ENCODE measurements around the gene KAZN.
A peak's percentile ranks its signal among the peaks of the same experiment; 100 is the strongest.

Gene KAZN

DNA sequence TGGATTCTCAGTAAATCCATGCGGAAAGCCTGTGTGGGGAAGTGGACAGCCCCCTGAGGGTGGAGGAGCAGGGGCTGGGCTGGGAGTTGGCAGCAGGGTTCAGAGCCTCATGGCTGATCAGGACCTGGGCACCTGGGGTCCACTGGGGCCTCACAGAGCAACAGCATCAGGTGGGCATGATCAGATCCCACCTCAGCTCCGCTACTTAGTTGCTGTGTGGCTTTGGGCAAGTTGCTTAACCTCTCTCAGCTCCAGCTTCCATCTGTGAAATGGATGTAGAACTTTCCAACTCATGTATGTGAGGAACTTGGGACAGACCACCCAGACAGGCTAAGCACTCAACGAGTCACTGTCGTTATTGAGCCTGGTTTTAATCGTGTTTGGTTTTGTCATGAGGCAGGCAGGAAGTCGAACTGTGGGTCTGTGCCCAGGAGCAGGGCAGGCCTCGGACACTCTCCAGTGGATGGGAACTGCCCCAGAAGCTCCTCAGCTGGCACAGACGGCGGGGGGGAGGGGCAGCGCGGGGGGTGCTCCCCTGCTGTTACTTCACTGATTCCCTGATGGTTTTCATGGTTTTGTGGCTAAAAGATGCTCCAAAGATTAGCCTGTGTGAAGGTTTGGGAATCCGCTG is 399.3 kb downstream of the KAZN start:
- Histone ChIP-seq H2AFZ (ENCODE audit: insufficient read depth, low read length, poor library complexity) (no peak overlapping the region), H3K36me3 (ENCODE audit: control insufficient read depth in 1 of 2, insufficient read depth in 2 of 2, low read length in 2 of 2) (peaks cover 2 to 3% of the 10 kb centered on the region in 2 experiments), H3K14ac (ENCODE audit: low read length) (peak overlapping the region; percentile 31), H2BK12ac (ENCODE audit: low read length) (peak overlapping the region; percentile 39), H3K9me3 (ENCODE audit: insufficient read depth, low read depth, low read length) (no peaks in the 10 kb centered on the region), H2BK120ac (ENCODE audit: insufficient read depth, low read length, poor library complexity) (peak overlapping the region; percentile 52), H3K4me3 (ENCODE audit: low read depth, low read length) (no peak overlapping the region), H4K91ac (ENCODE audit: low read depth, low read length) (peak overlapping the region; percentile 70), H2AK5ac (ENCODE audit: low read length) (peak overlapping the region; percentile 26), H3K9ac (ENCODE audit: low read length) (no peak overlapping the region), H3K4me2 (ENCODE audit: low read length) (no peak overlapping the region), H4K12ac (ENCODE audit: low read depth, low read length) (no peak overlapping the region), H2BK5ac (ENCODE audit: low read depth, low read length, poor library complexity) (peak overlapping the region; percentile 10), H3K4ac (ENCODE audit: low read depth, low read length) (peak overlapping the region; percentile 5), H3K4me1 (ENCODE audit: control insufficient read depth in 1 of 2, insufficient read depth in 2 of 2, low read length in 2 of 2) (peaks cover 21 to 29% of the 10 kb centered on the region in 2 experiments), H3K79me1 (ENCODE audit: low read length) (peaks cover 26% of the 10 kb centered on the region), H3K23ac (ENCODE audit: low read length) (no peak overlapping the region), H3K18ac (ENCODE audit: low read length) (peak overlapping the region; percentile 70), H4K8ac (ENCODE audit: low read depth, low read length) (peak overlapping the region; percentile 66), H3K79me2 (ENCODE audit: control insufficient read depth, insufficient read depth, low read length, poor library complexity) (peaks cover 2% of the 10 kb centered on the region), H3K27ac (ENCODE audit: low read depth, low read length) (no peak overlapping the region), H3K27me3 (ENCODE audit: insufficient read depth, low read length) (no peaks in the 10 kb centered on the region)
- no peak for DNase-seq
- no CpG with 5 or more reads among the region's 12 CpGs for WGBS (ENCODE audit: extremely low coverage, insufficient coverage, insufficient read length)

DNA sequence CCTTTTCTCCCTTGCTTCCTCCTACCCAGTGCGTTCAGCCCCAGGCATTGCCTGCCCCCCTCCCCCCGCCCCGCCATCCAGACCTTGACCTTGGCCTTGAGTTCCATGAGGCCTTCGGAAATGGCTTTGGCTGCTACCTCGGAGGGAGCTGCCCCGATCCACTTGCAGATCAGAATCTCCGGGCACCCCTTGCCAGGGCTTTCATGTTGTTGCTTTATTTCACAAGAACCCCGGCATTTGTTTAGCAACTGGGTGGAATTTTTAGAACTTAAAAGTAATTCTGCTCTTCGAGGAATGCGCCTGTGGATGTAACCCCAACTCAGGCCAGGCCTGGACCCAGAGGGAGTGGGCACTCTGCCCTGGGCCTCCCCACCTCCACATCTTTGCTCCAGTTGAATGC is 401.0 kb downstream of the KAZN start:
- Histone ChIP-seq H2BK12ac (ENCODE audit: low read length) (no peak overlapping the region), H4K8ac (ENCODE audit: low read depth, low read length) (no peak overlapping the region), H3K27me3 (ENCODE audit: insufficient read depth, low read length) (no peaks in the 10 kb centered on the region), H4K12ac (ENCODE audit: low read depth, low read length) (no peak overlapping the region), H3K18ac (ENCODE audit: low read length) (no peak overlapping the region), H3K9ac (ENCODE audit: low read length) (no peak overlapping the region), H3K9me3 (ENCODE audit: insufficient read depth, low read depth, low read length) (no peaks in the 10 kb centered on the region), H3K14ac (ENCODE audit: low read length) (no peak overlapping the region), H2AFZ (ENCODE audit: insufficient read depth, low read length, poor library complexity) (no peak overlapping the region), H3K4me2 (ENCODE audit: low read length) (no peak overlapping the region), H3K4ac (ENCODE audit: low read depth, low read length) (no peak overlapping the region), H4K91ac (ENCODE audit: low read depth, low read length) (no peak overlapping the region), H3K79me2 (ENCODE audit: control insufficient read depth, insufficient read depth, low read length, poor library complexity) (peaks cover 2% of the 10 kb centered on the region), H3K23ac (ENCODE audit: low read length) (no peak overlapping the region), H2BK5ac (ENCODE audit: low read depth, low read length, poor library complexity) (no peak overlapping the region), H3K27ac (ENCODE audit: low read depth, low read length) (no peak overlapping the region), H3K4me1 (ENCODE audit: control insufficient read depth in 1 of 2, insufficient read depth in 2 of 2, low read length in 2 of 2) (peaks cover 21 to 29% of the 10 kb centered on the region in 2 experiments), H2AK5ac (ENCODE audit: low read length) (no peak overlapping the region), H3K36me3 (ENCODE audit: control insufficient read depth in 1 of 2, insufficient read depth in 2 of 2, low read length in 2 of 2) (peaks cover 2 to 3% of the 10 kb centered on the region in 2 experiments), H3K4me3 (ENCODE audit: low read depth, low read length) (no peak overlapping the region), H3K79me1 (ENCODE audit: low read length) (peaks cover 26% of the 10 kb centered on the region), H2BK120ac (ENCODE audit: insufficient read depth, low read length, poor library complexity) (no peak overlapping the region)
- no CpG with 5 or more reads among the region's 10 CpGs for WGBS (ENCODE audit: extremely low coverage, insufficient coverage, insufficient read length)
- DNase-seq, result no peak

DNA sequence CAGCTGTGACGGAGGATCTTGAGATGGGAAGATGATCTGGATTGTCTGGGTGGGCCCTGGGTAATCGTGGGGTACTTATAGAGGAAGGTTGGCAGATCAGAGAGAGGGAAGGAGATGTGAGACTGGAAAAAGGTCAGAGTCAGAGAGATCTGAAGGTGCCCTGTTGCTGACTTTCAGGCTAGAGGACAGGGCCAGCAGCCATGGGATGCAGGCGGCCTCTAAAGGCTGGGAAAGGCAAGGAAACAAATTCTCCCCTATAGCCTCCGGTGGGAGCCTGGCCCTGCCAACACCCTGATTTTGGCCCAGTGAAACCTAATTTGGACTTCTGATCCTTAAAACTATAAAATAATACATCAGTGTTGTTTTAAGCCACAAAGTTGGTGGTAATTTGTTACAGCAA is 401.5 kb downstream of the KAZN start:
- Histone ChIP-seq H2BK5ac (ENCODE audit: low read depth, low read length, poor library complexity) (no peak overlapping the region), H3K4me3 (ENCODE audit: low read depth, low read length) (no peak overlapping the region), H2AFZ (ENCODE audit: insufficient read depth, low read length, poor library complexity) (no peak overlapping the region), H4K91ac (ENCODE audit: low read depth, low read length) (no peak overlapping the region), H4K12ac (ENCODE audit: low read depth, low read length) (no peak overlapping the region), H2BK120ac (ENCODE audit: insufficient read depth, low read length, poor library complexity) (no peak overlapping the region), H3K27me3 (ENCODE audit: insufficient read depth, low read length) (no peaks in the 10 kb centered on the region), H3K79me2 (ENCODE audit: control insufficient read depth, insufficient read depth, low read length, poor library complexity) (peaks cover 2% of the 10 kb centered on the region), H3K23ac (ENCODE audit: low read length) (no peak overlapping the region), H3K14ac (ENCODE audit: low read length) (no peak overlapping the region), H3K4me1 (ENCODE audit: control insufficient read depth in 1 of 2, insufficient read depth in 2 of 2, low read length in 2 of 2) (peaks cover 20 to 26% of the 10 kb centered on the region in 2 experiments), H3K18ac (ENCODE audit: low read length) (no peak overlapping the region), H3K4me2 (ENCODE audit: low read length) (no peak overlapping the region), H3K36me3 (ENCODE audit: control insufficient read depth in 1 of 2, insufficient read depth in 2 of 2, low read length in 2 of 2) (peaks cover 2 to 3% of the 10 kb centered on the region in 2 experiments), H4K8ac (ENCODE audit: low read depth, low read length) (no peak overlapping the region), H2AK5ac (ENCODE audit: low read length) (no peak overlapping the region), H3K79me1 (ENCODE audit: low read length) (peaks cover 23% of the 10 kb centered on the region), H3K4ac (ENCODE audit: low read depth, low read length) (no peak overlapping the region), H2BK12ac (ENCODE audit: low read length) (no peak overlapping the region), H3K9me3 (ENCODE audit: insufficient read depth, low read depth, low read length) (no peaks in the 10 kb centered on the region), H3K9ac (ENCODE audit: low read length) (no peak overlapping the region), H3K27ac (ENCODE audit: low read depth, low read length) (no peak overlapping the region)
- DNase-seq, result no peak
- WGBS (ENCODE audit: extremely low coverage, insufficient coverage, insufficient read length), result no CpG with 5 or more reads among the region's 4 CpGs

DNA sequence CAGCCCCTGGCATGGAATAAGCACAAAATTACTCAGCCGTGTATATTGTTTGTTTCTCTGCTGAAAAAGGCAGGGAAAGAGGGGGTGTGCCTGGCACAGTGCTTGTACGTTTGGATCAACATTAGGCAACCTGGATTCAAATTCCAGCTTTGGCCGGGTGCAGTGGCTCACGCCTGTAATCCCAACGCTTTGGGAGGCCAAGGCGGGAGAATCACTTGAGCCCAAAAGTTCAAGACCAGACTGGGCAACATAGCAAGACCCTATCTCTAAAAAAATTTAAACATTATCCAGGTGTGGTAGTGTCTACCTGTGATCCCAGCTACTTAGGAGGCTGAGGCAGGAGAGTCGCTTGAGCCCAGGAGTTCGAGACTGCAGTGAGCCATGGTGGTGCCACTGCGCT is 402.2 kb downstream of the KAZN start:
- Histone ChIP-seq H3K4me1 (ENCODE audit: control insufficient read depth in 1 of 2, insufficient read depth in 2 of 2, low read length in 2 of 2) (peaks cover 18 to 25% of the 10 kb centered on the region in 2 experiments), H2BK12ac (ENCODE audit: low read length) (no peak overlapping the region), H2AK5ac (ENCODE audit: low read length) (no peak overlapping the region), H3K27me3 (ENCODE audit: insufficient read depth, low read length) (no peaks in the 10 kb centered on the region), H3K23ac (ENCODE audit: low read length) (no peak overlapping the region), H3K9me3 (ENCODE audit: insufficient read depth, low read depth, low read length) (no peaks in the 10 kb centered on the region), H3K36me3 (ENCODE audit: control insufficient read depth in 1 of 2, insufficient read depth in 2 of 2, low read length in 2 of 2) (peaks cover 2 to 3% of the 10 kb centered on the region in 2 experiments), H3K4me2 (ENCODE audit: low read length) (no peak overlapping the region), H3K14ac (ENCODE audit: low read length) (no peak overlapping the region), H3K79me2 (ENCODE audit: control insufficient read depth, insufficient read depth, low read length, poor library complexity) (peaks cover 2% of the 10 kb centered on the region), H3K4me3 (ENCODE audit: low read depth, low read length) (no peak overlapping the region), H4K12ac (ENCODE audit: low read depth, low read length) (no peak overlapping the region), H4K8ac (ENCODE audit: low read depth, low read length) (no peak overlapping the region), H3K79me1 (ENCODE audit: low read length) (peaks cover 22% of the 10 kb centered on the region), H3K4ac (ENCODE audit: low read depth, low read length) (no peak overlapping the region), H2BK5ac (ENCODE audit: low read depth, low read length, poor library complexity) (no peak overlapping the region), H3K18ac (ENCODE audit: low read length) (no peak overlapping the region), H2AFZ (ENCODE audit: insufficient read depth, low read length, poor library complexity) (no peak overlapping the region), H3K9ac (ENCODE audit: low read length) (no peak overlapping the region), H3K27ac (ENCODE audit: low read depth, low read length) (no peak overlapping the region), H4K91ac (ENCODE audit: low read depth, low read length) (no peak overlapping the region), H2BK120ac (ENCODE audit: insufficient read depth, low read length, poor library complexity) (no peak overlapping the region)
- no CpG with 5 or more reads among the region's 9 CpGs for WGBS (ENCODE audit: extremely low coverage, insufficient coverage, insufficient read length)
- no peak for DNase-seq
